ENCODE data around the gene ITLN1. TPM values are rescaled to one million over a fixed set of nuclear protein-coding genes. Genes with fewer than 3 reads are reported as not detected.

Gene ITLN1
- total and polyA plus RNA-seq, 2 donors (not counting 3 experiments of a cell fraction or from before 2014, with no cell fraction given), result 0.12 TPM; not detected in 1

DNA sequence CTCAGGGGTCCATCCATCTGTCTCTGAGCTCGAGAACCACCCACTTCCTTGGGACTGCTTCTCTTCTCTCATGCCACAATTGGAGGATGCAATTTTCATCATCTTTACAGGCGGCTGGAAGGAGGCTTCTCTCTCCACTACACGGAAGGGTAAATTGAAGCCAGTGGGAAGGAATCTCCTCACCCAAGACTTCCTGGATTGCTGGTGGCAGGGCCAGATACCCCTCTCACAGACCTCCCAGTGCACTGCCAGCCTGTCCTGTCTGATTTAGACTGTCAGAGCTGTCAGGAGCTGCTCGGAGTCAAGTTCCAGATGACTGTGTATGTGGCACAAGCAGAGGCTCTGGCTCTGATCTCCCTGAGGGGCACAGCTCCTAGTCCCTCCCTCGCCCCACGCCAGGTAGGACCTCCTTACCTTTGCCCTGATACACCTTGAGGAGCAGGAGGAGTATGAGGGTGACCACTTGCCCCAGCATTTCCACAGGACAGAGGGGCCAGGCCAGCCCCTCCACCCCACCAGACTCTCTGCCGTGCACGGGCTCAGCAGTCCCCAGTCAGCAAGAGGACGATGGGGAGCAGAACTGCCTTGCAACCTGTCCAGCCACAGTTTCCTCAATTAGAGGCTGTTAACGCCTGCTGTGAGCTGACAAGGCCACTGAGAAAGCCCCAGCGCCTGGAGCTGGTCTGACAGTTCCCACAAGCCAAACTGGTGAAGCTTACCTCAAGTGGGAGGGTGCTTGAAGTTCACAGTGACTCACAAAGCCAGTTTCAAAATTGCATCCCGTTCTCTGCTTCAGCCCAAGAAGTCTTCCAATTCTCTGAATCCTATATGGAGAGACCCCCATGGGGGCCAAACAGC is 22.5 kb downstream of the ITLN1 start, which contains the start of gene CD244:
Gene CD244 (minus strand): TSS at position 685 of the 858 bp plus-strand sequence. CDS start 210 bp downstream, at position 475.
- TF ChIP-seq CTCF (IDR thresholded peaks at IDR 0.05; ENCODE audit: extremely low read depth in 1 of 2, insufficient read depth in 1 of 2, low read depth in 1 of 2, low read length in 2 of 2) (no peak), MYC (IDR thresholded peaks at IDR 0.05; ENCODE audit: low read depth, low read length) (no peak), EZH2 (IDR thresholded peaks at IDR 0.05; ENCODE audit: borderline replicate concordance, low read depth, low read length, severe bottlenecking) (no peak), GATA2 (IDR thresholded peaks at IDR 0.05; ENCODE audit: insufficient read depth, insufficient read length, low read depth, low read length) (no peak), JUN (IDR thresholded peaks at IDR 0.05; ENCODE audit: borderline replicate concordance, insufficient read depth, insufficient read length, low read depth) (no peak), FOS (IDR thresholded peaks at IDR 0.05; ENCODE audit: borderline replicate concordance, insufficient read depth, low read length) (no peak), POLR2AphosphoS5 (IDR thresholded peaks at IDR 0.05; ENCODE audit: insufficient read depth, low read depth, low read length) (no peak)
- TF ChIP-seq, protein P1, sequence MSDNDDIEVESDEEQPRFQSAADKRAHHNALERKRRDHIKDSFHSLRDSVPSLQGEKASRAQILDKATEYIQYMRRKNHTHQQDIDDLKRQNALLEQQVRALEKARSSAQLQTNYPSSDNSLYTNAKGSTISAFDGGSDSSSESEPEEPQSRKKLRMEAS (IDR thresholded peaks at IDR 0.05; ENCODE audit: insufficient read depth, insufficient read length), result no peak
- no peak within 1 kb of the TSS for H3K4me2 ChIP-seq (ENCODE audit: insufficient read depth, low read length)
- H3K4me1 ChIP-seq (ENCODE audit: control insufficient read depth, extremely low read depth, insufficient read depth, low read length), result no peaks in the 10 kb centered on the region
- BruUV-seq (replicated peaks), result no TSS peak
- no peaks in the 10 kb centered on the region for H3K9me1 ChIP-seq (replicated peaks; ENCODE audit: control insufficient read depth, extremely low read depth, insufficient read depth, low read length)
- no peak within 1 kb of the TSS for H2AFZ ChIP-seq (ENCODE audit: low read depth, low read length)
- H3K9ac ChIP-seq (replicated peaks; ENCODE audit: extremely low read depth, insufficient read depth, low read length), result no peak within 1 kb of the TSS
- H4K20me1 ChIP-seq (replicated peaks; ENCODE audit: control insufficient read depth, extremely low read depth, insufficient read depth, low read length), result no peaks in the 10 kb centered on the region
- POLR2A ChIA-PET, result no interaction called here
- no peaks in the 10 kb centered on the region for H3K27me3 ChIP-seq (ENCODE audit: control insufficient read depth in 2 of 2, insufficient read depth in 2 of 2, low read length in 2 of 2)
- intact Hi-C loops (cut with micrococcal nuclease), result no loop called here
- H3K27ac ChIP-seq (ENCODE audit: insufficient read depth, low read depth, low read length), result no peak within 1 kb of the TSS
- DNase-seq (ENCODE audit: low read depth, low spot score) (no peak), FAIRE-seq (no peak)
- dilution Hi-C loops (cut with MboI; ENCODE audit: extremely low pct_ligation_motif_present, low sequenced_read_pairs), result no loop called here
- no peak within 1 kb of the TSS for H3K4me3 ChIP-seq (replicated peaks in 1 of 3; ENCODE audit: insufficient read depth in 1 of 3, low read depth in 1 of 3, low read length in 3 of 3)
- H3K79me2 ChIP-seq (ENCODE audit: control insufficient read depth, insufficient read depth, low read length), result no peaks in the 10 kb centered on the region
- CTCF ChIA-PET, result no interaction called here
- H3K9me3 ChIP-seq (replicated peaks; ENCODE audit: control insufficient read depth, insufficient read depth, low read length), result no peaks in the 10 kb centered on the region
- H3K36me3 ChIP-seq (ENCODE audit: control insufficient read depth in 2 of 2, extremely low read depth in 1 of 2, insufficient read depth in 2 of 2, low read length in 2 of 2), result no peaks in the 10 kb centered on the region
